Measurements from ENCODE around the gene TOX2.

- TF ChIP-seq KLF16 (tag by site-specific recombination; IDR thresholded peaks at IDR 0.05) (no peak), SETDB1 (IDR thresholded peaks at IDR 0.05; ENCODE audit: insufficient read length, low read length) (no peak), ZNF529 (tag by site-specific recombination; IDR thresholded peaks at IDR 0.05; ENCODE audit: insufficient replicate concordance) (no peak), ZNF140 (tag by site-specific recombination; IDR thresholded peaks at IDR 0.05) (no peak), ZNF664 (tag by site-specific recombination; IDR thresholded peaks at IDR 0.05) (no peak), ZNF513 (tag by site-specific recombination; IDR thresholded peaks at IDR 0.05) (no peak), SALL2 (tag by site-specific recombination; IDR thresholded peaks at IDR 0.05; ENCODE audit: borderline replicate concordance) (no peak), ZNF776 (tag by site-specific recombination; IDR thresholded peaks at IDR 0.05; ENCODE audit: borderline replicate concordance) (no peak), ZNF114 (tag by site-specific recombination; IDR thresholded peaks at IDR 0.05) (no peak), ZNF292 (tag by site-specific recombination; IDR thresholded peaks at IDR 0.05; ENCODE audit: borderline replicate concordance, low read depth) (no peak), ZNF747 (tag by site-specific recombination; IDR thresholded peaks at IDR 0.05) (no peak), ZNF449 (tag by site-specific recombination; IDR thresholded peaks at IDR 0.05) (no peak)
- TF ChIP-seq, protein P1, sequence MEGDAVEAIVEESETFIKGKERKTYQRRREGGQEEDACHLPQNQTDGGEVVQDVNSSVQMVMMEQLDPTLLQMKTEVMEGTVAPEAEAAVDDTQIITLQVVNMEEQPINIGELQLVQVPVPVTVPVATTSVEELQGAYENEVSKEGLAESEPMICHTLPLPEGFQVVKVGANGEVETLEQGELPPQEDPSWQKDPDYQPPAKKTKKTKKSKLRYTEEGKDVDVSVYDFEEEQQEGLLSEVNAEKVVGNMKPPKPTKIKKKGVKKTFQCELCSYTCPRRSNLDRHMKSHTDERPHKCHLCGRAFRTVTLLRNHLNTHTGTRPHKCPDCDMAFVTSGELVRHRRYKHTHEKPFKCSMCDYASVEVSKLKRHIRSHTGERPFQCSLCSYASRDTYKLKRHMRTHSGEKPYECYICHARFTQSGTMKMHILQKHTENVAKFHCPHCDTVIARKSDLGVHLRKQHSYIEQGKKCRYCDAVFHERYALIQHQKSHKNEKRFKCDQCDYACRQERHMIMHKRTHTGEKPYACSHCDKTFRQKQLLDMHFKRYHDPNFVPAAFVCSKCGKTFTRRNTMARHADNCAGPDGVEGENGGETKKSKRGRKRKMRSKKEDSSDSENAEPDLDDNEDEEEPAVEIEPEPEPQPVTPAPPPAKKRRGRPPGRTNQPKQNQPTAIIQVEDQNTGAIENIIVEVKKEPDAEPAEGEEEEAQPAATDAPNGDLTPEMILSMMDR (tag by site-specific recombination; IDR thresholded peaks at IDR 0.05) = no peak
- TF ChIP-seq, protein P2, sequence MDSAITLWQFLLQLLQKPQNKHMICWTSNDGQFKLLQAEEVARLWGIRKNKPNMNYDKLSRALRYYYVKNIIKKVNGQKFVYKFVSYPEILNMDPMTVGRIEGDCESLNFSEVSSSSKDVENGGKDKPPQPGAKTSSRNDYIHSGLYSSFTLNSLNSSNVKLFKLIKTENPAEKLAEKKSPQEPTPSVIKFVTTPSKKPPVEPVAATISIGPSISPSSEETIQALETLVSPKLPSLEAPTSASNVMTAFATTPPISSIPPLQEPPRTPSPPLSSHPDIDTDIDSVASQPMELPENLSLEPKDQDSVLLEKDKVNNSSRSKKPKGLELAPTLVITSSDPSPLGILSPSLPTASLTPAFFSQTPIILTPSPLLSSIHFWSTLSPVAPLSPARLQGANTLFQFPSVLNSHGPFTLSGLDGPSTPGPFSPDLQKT (IDR thresholded peaks at IDR 0.05; ENCODE audit: borderline replicate concordance, low read depth, low read length) = no peak
Measured at GRCh38 chr20:44092551-44093248, 178.0 kb downstream of the TOX2 start.

All from HEK293 (cell line).